A673 (cell line): Measurements from ENCODE around the gene ARHGEF19. TPM values are rescaled to one million over a fixed set of nuclear protein-coding genes. Genes with fewer than 3 reads are reported as not detected.

ENCODE experiments used
- BruUV-seq: library from RNA; stranded (reverse); fragments of 400-500 nt; replicated peaks from 2 replicates; lab custom pipeline; 2021; lab: Mats Ljungman, UMichigan
- CTCF ChIA-PET: fragments of 300-600 bp; sonication (Branson Sonifier 250); formaldehyde crosslinking; loops from one replicate; lab custom pipeline; 2022; ENCODE audit warnings: antibody characterized with exemption; lab: Charles Lee
- POLR2A ChIA-PET: fragments of 300-600 bp; sonication (Branson Sonifier 250); formaldehyde crosslinking; loops from one replicate; lab custom pipeline; 2022; ENCODE audit warnings: antibody characterized with exemption; ENCODE audit not compliant: low non-redundant PET; lab: Charles Lee
- DNase-seq: peaks from one replicate; pipeline ENCODE4 v3.0.0-alpha.2; 2015; ENCODE audit warnings: low spot score
- H3K27ac ChIP-seq: fragments of 200-600 bp; sonication (generic); 2 replicates; pipeline ENCODE4 v1.5.1; 2016; ENCODE audit warnings: mixed run types, low read depth, mild to moderate bottlenecking, mixed read lengths, antibody characterized with exemption, low read length; ENCODE audit not compliant: poor library complexity, severe bottlenecking
- H3K27me3 ChIP-seq: fragments of 200-600 bp; sonication (generic); replicated peaks from 2 replicates; pipeline ENCODE4 v1.6.1; 2017; ENCODE audit warnings: mixed run types, low read depth, mild to moderate bottlenecking, mixed read lengths, antibody characterized with exemption, low read length; ENCODE audit not compliant: insufficient read depth, poor library complexity
- H3K36me3 ChIP-seq: fragments of 200-600 bp; sonication (generic); 2 replicates; pipeline ENCODE4 v1.6.1; 2016; ENCODE audit warnings: mixed run types, mild to moderate bottlenecking, mixed read lengths, antibody characterized with exemption, low read length; ENCODE audit not compliant: insufficient read depth, poor library complexity, severe bottlenecking
- H3K4me1 ChIP-seq: fragments of 200-600 bp; sonication (generic); 2 replicates; pipeline ENCODE4 v1.6.1; 2017; ENCODE audit warnings: mixed run types, mild to moderate bottlenecking, mixed read lengths, antibody characterized with exemption, low read length; ENCODE audit not compliant: insufficient read depth, poor library complexity, severe bottlenecking
- H3K4me3 ChIP-seq: fragments of 200-600 bp; sonication (generic); 2 replicates; pipeline ENCODE4 v1.5.1; 2016; ENCODE audit warnings: low read depth, mixed run types, mild to moderate bottlenecking, mixed read lengths, low read length; ENCODE audit not compliant: poor library complexity, severe bottlenecking
- H3K9me3 ChIP-seq: fragments of 200-600 bp; sonication (generic); 2 replicates; pipeline ENCODE4 v1.6.1; 2016; ENCODE audit warnings: mixed run types, low read depth, mild to moderate bottlenecking, mixed read lengths, antibody characterized with exemption, low read length; ENCODE audit not compliant: poor library complexity, severe bottlenecking
- CTCF ChIP-seq: fragments of 300-800, 200-600 bp; sonication (generic); conservative IDR thresholded peaks from 2 replicates; pipeline ENCODE4 v1.5.1; 2017; ENCODE audit warnings: low read depth, mild to moderate bottlenecking, antibody characterized with exemption, low read length, moderate library complexity, mixed read lengths
- EZH2 ChIP-seq: fragments of 200-600 bp; sonication (generic); IDR thresholded peaks from 2 replicates; pipeline ENCODE4 v1.6.1; 2017; ENCODE audit warnings: borderline replicate concordance, low read depth, mild to moderate bottlenecking, mixed read lengths, antibody characterized with exemption, low read length; ENCODE audit not compliant: poor library complexity, severe bottlenecking
- intact Hi-C: fragments of 100-400 bp; cut with micrococcal nuclease; formaldehyde crosslinking; loops from one replicate; pipeline ENCODE4 v1.10.0; 2022; ENCODE audit not compliant: unreplicated experiment
- total RNA-seq: library from RNA; stranded (reverse); gene quantifications from 2 replicates; pipeline ENCODE4 v1.2.3, GENCODE V29; 2021

The ARHGEF19 gene
- total RNA-seq, 1 experiment from 2014 or later = 5.2 TPM

GRCh38 chr1:16239972-16240491 lies 27.6 kb upstream of the ARHGEF19 start:
- Histone ChIP-seq H3K9me3 (no peaks in the 10 kb centered on the region), H3K4me1 (peaks cover 17% of the 10 kb centered on the region), H3K36me3 (no peaks in the 10 kb centered on the region), H3K4me3 (no peak overlapping the region), H3K27ac (no peak overlapping the region), H3K27me3 (no peaks in the 10 kb centered on the region)
- no peak for DNase-seq
- POLR2A ChIA-PET = no interaction called here
- BruUV-seq = no TSS peak
- CTCF ChIA-PET = no interaction called here
- TF ChIP-seq EZH2 = no peak
- TF ChIP-seq CTCF = no peak
- intact Hi-C loops = loop anchor here (10.0 kb wide), 1 partner anchor 125 kb away; the partner anchor contains the start of gene SZRD1

GRCh38 chr1:16237343-16237830 lies 24.9 kb upstream of the ARHGEF19 start:
- Histone ChIP-seq H3K36me3 (no peaks in the 10 kb centered on the region), H3K27ac (peak overlapping the region; percentile 71), H3K4me1 (peaks cover 12% of the 10 kb centered on the region), H3K9me3 (no peaks in the 10 kb centered on the region), H3K27me3 (no peaks in the 10 kb centered on the region), H3K4me3 (peak overlapping the region; percentile 67)
- no peak for TF ChIP-seq CTCF
- no peak for TF ChIP-seq EZH2
- ChIA-PET CTCF (no interaction called here), POLR2A (interaction anchor here (1.0 kb wide), 1 partner anchor 11 kb away, joined by 3 read pairs; no protein-coding TSS in a partner anchor)
- intact Hi-C loops = loop anchor here (2.0 kb wide), 1 partner anchor 159 kb away; no protein-coding TSS in a partner anchor
- no peak for DNase-seq
- TSS peak; percentile 87 for BruUV-seq

- intact Hi-C loops = loop anchor here (2.0 kb wide), 1 partner anchor 158 kb away; no protein-coding TSS in a partner anchor
- H3K9me3 ChIP-seq = no peaks in the 10 kb centered on the region
- no peak for TF ChIP-seq CTCF
- no peak for TF ChIP-seq EZH2
- peaks cover 12% of the 10 kb centered on the region for H3K4me1 ChIP-seq
- no peaks in the 10 kb centered on the region for H3K27me3 ChIP-seq
- DNase-seq = peak; percentile 93
- no TSS peak for BruUV-seq
- ChIA-PET CTCF (no interaction called here), POLR2A (no interaction called here)
- peak within 1 kb of the TSS; percentile 71 for H3K27ac ChIP-seq
- H3K36me3 ChIP-seq = no peaks in the 10 kb centered on the region
- H3K4me3 ChIP-seq = peak within 1 kb of the TSS; percentile 67
Observed at GRCh38 chr1:16236511-16237342, 24.3 kb upstream of the ARHGEF19 start, which contains the start of gene CPLANE2. CPLANE2 (minus strand) TSS chr1:16237183; CDS start chr1:16236742, 441 bp downstream.
